Retinal pigment epithelial cell (primary cell): Measurements from ENCODE around the gene PCSK4.
"Not testable (repeated sequence)": the region's sequence is repeated elsewhere in the genome, so short reads cannot be mapped to it uniquely, and the experiment has no call there.

Experiments used
- DNase-seq: peaks from one replicate; pipeline ENCODE4 v3.0.0-alpha.2; 2010; ENCODE audit warnings: low read depth
- H3K4me3 ChIP-seq: 2 replicates; pipeline ENCODE4 v1.5.1; 2011; ENCODE audit warnings: mild to moderate bottlenecking, low read length, control low read depth, moderate library complexity
- TF ChIP-seq, protein P1 (sequence below): conservative IDR thresholded peaks from 2 replicates; pipeline ENCODE4 v1.5.1; 2011; ENCODE audit warnings: low read depth, low read length, control low read depth, inconsistent platforms

Gene PCSK4

DNA sequence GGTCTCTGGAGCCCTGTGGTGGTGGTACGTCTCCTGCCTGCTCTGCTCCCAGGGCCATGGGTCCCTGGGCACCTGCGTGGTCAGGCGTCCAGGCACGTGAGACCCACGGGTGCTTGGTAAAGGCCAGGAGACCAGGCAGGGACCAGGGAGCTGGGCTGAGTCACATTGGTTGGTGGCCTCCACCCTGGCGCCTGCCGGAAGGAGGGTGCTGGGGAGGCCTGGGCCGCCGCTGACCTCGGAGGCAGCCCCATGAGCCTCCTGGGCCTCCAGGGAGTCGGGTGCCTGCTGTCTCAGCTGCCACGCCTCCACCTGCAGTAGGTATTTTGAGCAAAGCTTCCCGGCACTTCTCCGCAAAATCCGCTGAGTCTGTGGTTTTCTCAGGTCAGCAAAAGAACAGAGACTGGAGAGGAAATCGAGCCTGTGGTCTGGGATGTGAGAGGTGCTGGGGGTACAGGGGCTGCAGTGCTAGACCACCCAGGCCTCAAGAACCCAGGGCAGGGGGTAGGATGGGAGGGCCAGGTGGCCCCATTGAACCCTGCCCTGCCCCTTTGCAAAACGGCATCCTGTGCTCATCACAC is 30.1 kb upstream of the PCSK4 start:
- no peak for DNase-seq
- no peak overlapping the region for H3K4me3 ChIP-seq
- TF ChIP-seq, protein P1, sequence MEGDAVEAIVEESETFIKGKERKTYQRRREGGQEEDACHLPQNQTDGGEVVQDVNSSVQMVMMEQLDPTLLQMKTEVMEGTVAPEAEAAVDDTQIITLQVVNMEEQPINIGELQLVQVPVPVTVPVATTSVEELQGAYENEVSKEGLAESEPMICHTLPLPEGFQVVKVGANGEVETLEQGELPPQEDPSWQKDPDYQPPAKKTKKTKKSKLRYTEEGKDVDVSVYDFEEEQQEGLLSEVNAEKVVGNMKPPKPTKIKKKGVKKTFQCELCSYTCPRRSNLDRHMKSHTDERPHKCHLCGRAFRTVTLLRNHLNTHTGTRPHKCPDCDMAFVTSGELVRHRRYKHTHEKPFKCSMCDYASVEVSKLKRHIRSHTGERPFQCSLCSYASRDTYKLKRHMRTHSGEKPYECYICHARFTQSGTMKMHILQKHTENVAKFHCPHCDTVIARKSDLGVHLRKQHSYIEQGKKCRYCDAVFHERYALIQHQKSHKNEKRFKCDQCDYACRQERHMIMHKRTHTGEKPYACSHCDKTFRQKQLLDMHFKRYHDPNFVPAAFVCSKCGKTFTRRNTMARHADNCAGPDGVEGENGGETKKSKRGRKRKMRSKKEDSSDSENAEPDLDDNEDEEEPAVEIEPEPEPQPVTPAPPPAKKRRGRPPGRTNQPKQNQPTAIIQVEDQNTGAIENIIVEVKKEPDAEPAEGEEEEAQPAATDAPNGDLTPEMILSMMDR, result no peak

DNA sequence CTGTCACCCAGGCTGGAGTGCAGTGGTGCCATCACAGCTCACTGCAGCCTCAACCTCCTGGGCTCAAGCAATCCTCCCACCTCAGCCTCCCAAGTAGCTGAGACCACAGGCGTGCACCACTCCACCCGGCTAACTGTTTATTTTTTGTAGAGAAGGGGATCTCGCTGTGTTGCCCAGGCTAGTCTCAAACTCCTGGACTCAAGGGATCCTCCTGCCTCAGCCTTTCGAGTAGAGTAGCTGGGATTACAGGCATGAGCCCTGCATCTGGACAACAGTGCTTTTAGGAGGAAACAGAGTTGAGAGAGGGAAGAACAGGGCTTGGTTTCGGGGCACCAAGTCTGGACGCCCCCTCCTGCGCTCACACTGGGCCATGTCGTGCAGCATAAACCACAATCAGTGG is 29.7 kb upstream of the PCSK4 start:
- DNase-seq, result not testable (repeated sequence)

DNA sequence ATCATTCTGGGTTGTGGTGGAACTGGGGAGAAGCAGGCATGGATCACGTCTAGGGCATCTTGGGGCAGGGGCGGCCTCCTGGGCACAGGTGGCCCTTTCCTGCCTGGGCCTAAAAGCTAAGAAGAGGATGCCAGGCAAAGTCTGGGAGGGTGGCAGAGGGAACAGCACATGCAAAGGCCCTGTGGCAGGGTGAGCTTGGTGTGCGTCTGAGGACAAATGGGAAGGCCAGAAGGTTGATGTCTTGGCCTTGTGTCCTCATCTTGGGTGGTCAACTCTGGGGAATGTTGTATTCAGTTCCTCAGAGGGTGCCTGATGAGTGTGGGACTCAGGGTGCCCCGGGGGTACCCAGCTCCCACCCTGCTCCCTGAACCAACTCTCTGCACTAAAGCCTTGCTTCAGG is 28.3 kb upstream of the PCSK4 start:
- no peak for DNase-seq
- TF ChIP-seq, protein P1, result no peak
- H3K4me3 ChIP-seq, result no peak overlapping the region

More for the DNA sequence above, 29.7 kb upstream of the PCSK4 start:
- not testable (repeated sequence) for H3K4me3 ChIP-seq

DNA sequence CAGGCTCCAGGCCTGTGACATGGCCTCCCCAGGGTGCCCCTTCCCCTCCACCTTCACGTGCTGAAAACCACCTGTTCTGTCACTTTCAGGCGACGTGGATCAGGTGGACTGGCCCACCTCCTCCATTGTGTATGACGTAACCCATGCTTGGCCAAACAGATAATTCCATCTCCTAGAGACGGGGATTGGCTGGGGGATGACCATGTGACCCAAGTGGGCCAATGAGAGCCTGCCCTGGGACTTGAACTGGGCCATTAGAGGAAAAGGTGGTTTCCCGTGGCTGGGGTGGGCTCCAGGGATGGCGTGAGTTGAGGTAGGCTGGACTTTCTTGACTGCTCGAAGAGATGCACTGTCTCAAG is 26.2 kb upstream of the PCSK4 start:
- DNase-seq, result no peak

DNA sequence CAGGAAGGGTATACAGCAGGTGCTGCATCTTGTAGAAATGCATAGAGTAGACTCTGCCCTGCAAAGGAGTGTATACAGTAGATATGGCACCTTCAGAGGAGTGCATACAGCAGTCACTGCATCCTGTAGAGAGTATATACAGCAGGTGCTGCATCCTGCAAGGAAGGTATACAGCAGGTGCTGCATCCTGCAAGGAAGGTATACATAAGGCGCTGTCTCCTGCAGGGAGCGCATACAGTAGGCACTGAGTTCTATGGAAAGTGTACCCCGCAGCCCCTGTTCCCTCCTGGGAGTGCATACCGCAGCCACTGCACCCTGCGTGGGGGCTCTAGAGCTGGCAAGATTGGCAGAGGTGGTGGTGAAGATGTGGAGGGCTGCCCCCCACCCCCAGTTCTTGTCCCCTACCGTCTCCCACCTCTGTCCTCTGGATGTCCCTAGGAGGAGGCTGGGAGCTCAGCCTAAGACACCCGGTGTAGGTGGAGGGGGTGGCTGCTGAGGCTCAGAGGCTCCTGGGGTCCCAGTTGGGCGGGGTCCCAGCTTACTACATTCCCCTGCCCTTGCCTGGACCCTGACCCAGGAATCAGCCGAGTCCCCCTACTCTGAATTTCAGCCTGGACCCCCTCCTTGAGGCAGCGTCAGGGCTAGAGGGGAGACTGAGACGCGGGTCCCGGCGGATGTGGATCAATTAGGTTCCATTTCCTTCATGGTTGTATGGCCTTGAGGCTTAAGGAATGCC is 25.0 kb upstream of the PCSK4 start:
- H3K4me3 ChIP-seq, result no peak overlapping the region
- TF ChIP-seq, protein P1, result no peak
- DNase-seq, result no peak

More for the DNA sequence above, 26.2 kb upstream of the PCSK4 start:
- no peak overlapping the region for H3K4me3 ChIP-seq
- TF ChIP-seq, protein P1, result no peak

DNA sequence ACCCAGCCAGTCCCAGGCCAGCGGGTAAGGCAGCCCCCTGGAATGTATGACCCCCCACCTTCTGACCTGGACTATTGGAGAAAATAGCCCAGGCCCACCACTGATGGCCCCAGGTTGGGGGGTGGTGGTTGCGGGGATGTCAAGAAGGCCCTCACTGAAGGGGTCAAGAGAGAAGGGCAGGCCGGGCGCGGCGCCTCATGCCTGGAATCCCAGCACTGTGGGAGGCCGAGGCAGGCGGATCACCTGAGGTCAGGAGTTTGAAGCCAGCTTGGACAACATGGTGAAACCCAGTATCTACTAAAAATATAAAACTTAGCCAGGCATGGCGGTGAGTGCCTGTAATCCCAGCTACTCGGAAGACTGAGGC is 24.1 kb upstream of the PCSK4 start:
- TF ChIP-seq, protein P1, result no peak
- DNase-seq, result no peak
- no peak overlapping the region for H3K4me3 ChIP-seq

GRCh38 chr19:1513499-1514294 is 23.5 kb upstream of the PCSK4 start:
- peak overlapping the region; percentile 25 for H3K4me3 ChIP-seq
- no peak for DNase-seq

More at GRCh38 chr19:1513499-1514294, 23.5 kb upstream of the PCSK4 start:
- TF ChIP-seq, protein P1, result peak; percentile 69
